GM12878 (cell line): ENCODE measurements around the gene TAPBPL. TPM values are rescaled to one million over a fixed set of nuclear protein-coding genes. Genes with fewer than 3 reads are reported as not detected.

ENCODE experiments used
- ATAC-seq: fragments of 200-7000 bp; cut with Tn5 transposase; 3 replicates; pipeline ENCODE4 v1.9.1; 2020; ENCODE audit warnings: mild to moderate bottlenecking, moderate library complexity
- BruUV-seq: library from RNA; stranded (reverse); fragments of 400-500 nt; replicated peaks from 2 replicates; lab custom pipeline; 2021; lab: Mats Ljungman, UMichigan
- CTCF ChIA-PET: fragments of 300-600 bp; sonication (Branson Sonifier 250); formaldehyde crosslinking; extraction: SDS; loops from one replicate; lab custom pipeline; 2021; ENCODE audit warnings: inconsistent platforms; lab: Yijun Ruan, JAX
- POLR2A ChIA-PET: fragments of 350-600 bp; formaldehyde crosslinking; extraction: SDS; loops from one replicate; lab custom pipeline; 2021; ENCODE audit warnings: inconsistent platforms; lab: Charles Lee
- RAD21 ChIA-PET: fragments of 300-600 bp; sonication (Branson Sonifier 250); formaldehyde crosslinking; loops from one replicate; lab custom pipeline; 2023; ENCODE audit warnings: antibody characterized with exemption; ENCODE audit not compliant: unreplicated experiment; lab: Charles Lee
- SMC1A ChIA-PET: fragments of 300-600 bp; sonication (Branson Sonifier 250); formaldehyde crosslinking; loops from one replicate; lab custom pipeline; 2023; ENCODE audit not compliant: unreplicated experiment, uncharacterized antibody; lab: Charles Lee
- DNase-seq: peaks from one replicate; pipeline ENCODE4 v3.0.0-alpha.2; 2011; ENCODE audit warnings: low read depth, low spot score
- FAIRE-seq: peaks from 3 replicates; lab custom pipeline; 2011; peaks lifted over from hg19 to GRCh38; lab: Jason Lieb, UNC
- H2AFZ ChIP-seq: 2 replicates; pipeline ENCODE4 v1.6.0; 2011; ENCODE audit warnings: low read depth, low read length, control low read depth; ENCODE audit not compliant: control insufficient read depth
- H3K27ac ChIP-seq: 2 replicates; pipeline ENCODE4 v1.5.1; 2011; ENCODE audit warnings: control low read depth; ENCODE audit not compliant: control insufficient read depth, insufficient read depth
- H3K27me3 ChIP-seq, 2 experiments: replicated peaks in 1 of 2; 2 replicates each; pipeline versions ENCODE4 v1.6.0 to v1.6.1; 2011; ENCODE audit warnings: low read length in 1 of 2; ENCODE audit not compliant: control insufficient read depth in 2 of 2, insufficient read depth in 2 of 2
- H3K36me3 ChIP-seq, 2 experiments: 2 replicates each; pipeline ENCODE4 v1.5.1; 2011; ENCODE audit warnings: low read length in 1 of 2; ENCODE audit not compliant: control insufficient read depth in 2 of 2, insufficient read depth in 2 of 2
- H3K4me1 ChIP-seq: 2 replicates; pipeline ENCODE4 v1.6.1; 2011; ENCODE audit warnings: mild to moderate bottlenecking, low read length, moderate library complexity, mixed read lengths; ENCODE audit not compliant: control insufficient read depth, insufficient read depth
- H3K4me2 ChIP-seq: 2 replicates; pipeline ENCODE4 v1.6.0; 2011; ENCODE audit warnings: control low read depth; ENCODE audit not compliant: control insufficient read depth, insufficient read depth
- H3K4me3 ChIP-seq: fragments of 200-600 bp; sonication (generic); 2 replicates; pipeline ENCODE4 v1.5.1; 2016
- H3K79me2 ChIP-seq: 2 replicates; pipeline ENCODE4 v1.6.0; 2011; ENCODE audit warnings: low read length; ENCODE audit not compliant: control insufficient read depth, insufficient read depth
- H3K9ac ChIP-seq: 2 replicates; pipeline ENCODE4 v1.8.0; 2011; ENCODE audit warnings: low read length, control low read depth, mixed read lengths; ENCODE audit not compliant: control insufficient read depth, insufficient read depth
- H3K9me3 ChIP-seq: replicated peaks from 3 replicates; pipeline ENCODE4 v1.5.1; 2011; ENCODE audit warnings: mild to moderate bottlenecking, low read length; ENCODE audit not compliant: control insufficient read depth, insufficient read depth
- H4K20me1 ChIP-seq: 2 replicates; pipeline ENCODE4 v1.6.0; 2011; ENCODE audit not compliant: control insufficient read depth, insufficient read depth
- ATF3 ChIP-seq: IDR thresholded peaks from 2 replicates; pipeline ENCODE4 v1.6.1; 2011; ENCODE audit warnings: low read depth, mild to moderate bottlenecking, low read length, moderate library complexity, borderline replicate concordance; ENCODE audit errors: extremely low read depth
- BCL11A ChIP-seq: IDR thresholded peaks from 2 replicates; pipeline ENCODE4 v1.6.1; 2011; ENCODE audit warnings: low read depth, low read length
- IRF4 ChIP-seq: IDR thresholded peaks from 2 replicates; pipeline ENCODE4 v1.6.1; 2011; ENCODE audit warnings: low read depth, low read length
- MEF2B ChIP-seq: fragments of 450-650 bp; IDR thresholded peaks from 2 replicates; pipeline ENCODE4 v1.6.1; 2018; ENCODE audit warnings: mild to moderate bottlenecking, moderate library complexity; ENCODE audit not compliant: partially characterized antibody, poor library complexity, severe bottlenecking
- MXI1 ChIP-seq: fragments of 150-350 bp; IDR thresholded peaks from 2 replicates; pipeline ENCODE4 v1.6.1; 2011; ENCODE audit warnings: low read depth, mild to moderate bottlenecking, inconsistent platforms, low read length, improper control_type of control experiment
- PAX5 ChIP-seq: IDR thresholded peaks from 2 replicates; pipeline ENCODE4 v1.6.1; 2011; ENCODE audit warnings: low read depth, low read length, borderline replicate concordance
- POLR2A ChIP-seq: IDR thresholded peaks from 2 replicates; pipeline ENCODE4 v1.6.1; 2011; ENCODE audit warnings: low read depth, mild to moderate bottlenecking, low read length
- RUNX3 ChIP-seq: IDR thresholded peaks from 2 replicates; pipeline ENCODE4 v1.6.1; 2012; ENCODE audit warnings: low read length, inconsistent platforms
- TAF1 ChIP-seq: IDR thresholded peaks from 2 replicates; pipeline ENCODE4 v1.6.1; 2011; ENCODE audit warnings: mild to moderate bottlenecking, low read depth, low read length, borderline replicate concordance
- TCF3 ChIP-seq: IDR thresholded peaks from 2 replicates; pipeline ENCODE4 v1.6.1; 2012; ENCODE audit warnings: low read depth, mild to moderate bottlenecking, low read length, borderline replicate concordance; ENCODE audit not compliant: insufficient read depth
- ZBTB33 ChIP-seq: fragments of 450-650 bp; IDR thresholded peaks from 2 replicates; pipeline ENCODE4 v1.6.1; 2017; ENCODE audit warnings: mild to moderate bottlenecking
- WGBS: methylation state at CpG from one replicate; pipeline ENCODE4 v1.1.6; 2016; ENCODE audit warnings: low lambda C conversion rate; ENCODE audit not compliant: insufficient replicate concordance, insufficient coverage; ENCODE audit errors: missing lambda C conversion rate; 5-methylcytosine and 5-hydroxymethylcytosine counted together
- in situ Hi-C: fragments of 300-500 bp; cut with MboI; formaldehyde crosslinking; loops from 9 replicates; pipeline ENCODE4 v1.14.3; 2018; ENCODE audit warnings: mixed read lengths
- intact Hi-C: fragments of 100-400 bp; cut with micrococcal nuclease; formaldehyde crosslinking; loops from one replicate; pipeline ENCODE4 v1.14.2; 2022; ENCODE audit not compliant: unreplicated experiment
- polyA plus RNA-seq, 11 experiments: library from polyadenylated mRNA; depleted of rRNA in 4 of 11; unstranded in 6 of 11; stranded (reverse) in 5 of 11; fragments of >200 nt; fragmentation: Nextera tagmentation in 4 of 11; fragmentation: Illumina TruSeq in 1 of 11; extraction: Ambion mirVana in 4 of 11; extraction: Trizol in 1 of 11; gene quantifications; 1 replicate in 1 of 11; 2 replicates in 10 of 11; pipeline versions ENCODE4 v1.2.1 to v1.2.3, GENCODE V29; 2011 to 2016; ENCODE audit warnings: inconsistent platforms in 2 of 11, missing spikeins in 2 of 11, low read depth in 1 of 11
- total RNA-seq, 4 experiments: library from RNA; depleted of rRNA in 3 of 4; stranded (reverse); fragments of >200 nt in 3 of 4; fragmentation: Illumina TruSeq in 1 of 4; extraction: Trizol in 1 of 4; gene quantifications; 2 replicates each; pipeline versions ENCODE4 v1.2.1 to v1.2.3, GENCODE V29; 2013 to 2021
- TF ChIP-seq, protein P1 (sequence below), 3 experiments: IDR thresholded peaks in 2 of 3; conservative IDR thresholded peaks in 1 of 3; 2 replicates each; pipeline ENCODE4 v1.5.1; 2011; ENCODE audit warnings: low read depth in 3 of 3, low read length in 3 of 3, mild to moderate bottlenecking in 3 of 3, control low read depth in 2 of 3, moderate library complexity in 2 of 3, inconsistent platforms in 1 of 3, mixed read lengths in 1 of 3; ENCODE audit not compliant: control insufficient read depth in 2 of 3, insufficient read depth in 1 of 3; ENCODE audit errors: extremely low read depth in 1 of 3

TAPBPL gene
- total and polyA plus RNA-seq, 10 of the 15 experiments (the other 5 are each of a cell fraction or from before 2014, with no cell fraction given), result 12.4 to 45.0 (median 29.9) TPM

DNA sequence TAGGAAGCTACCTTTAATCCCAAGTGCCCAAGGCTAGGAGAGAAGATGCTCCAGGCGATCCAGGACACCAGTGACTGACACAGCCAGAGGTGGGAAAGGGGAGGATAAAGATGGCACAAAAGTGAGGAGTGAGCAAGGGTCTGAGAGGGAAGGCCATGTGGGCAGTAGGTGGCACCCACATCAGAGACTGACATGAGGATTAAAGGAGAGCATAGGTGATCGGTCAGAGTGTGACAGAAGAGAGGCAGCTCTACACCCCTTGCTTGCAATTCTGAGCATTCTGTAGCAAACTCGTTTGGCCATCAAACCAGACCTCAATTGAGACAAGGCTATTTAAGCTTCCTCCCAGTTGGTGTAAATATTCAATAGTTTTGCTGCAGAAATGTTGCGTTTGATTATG is 7.8 kb upstream of the TAPBPL start (continued):
- TF ChIP-seq, protein P1, sequence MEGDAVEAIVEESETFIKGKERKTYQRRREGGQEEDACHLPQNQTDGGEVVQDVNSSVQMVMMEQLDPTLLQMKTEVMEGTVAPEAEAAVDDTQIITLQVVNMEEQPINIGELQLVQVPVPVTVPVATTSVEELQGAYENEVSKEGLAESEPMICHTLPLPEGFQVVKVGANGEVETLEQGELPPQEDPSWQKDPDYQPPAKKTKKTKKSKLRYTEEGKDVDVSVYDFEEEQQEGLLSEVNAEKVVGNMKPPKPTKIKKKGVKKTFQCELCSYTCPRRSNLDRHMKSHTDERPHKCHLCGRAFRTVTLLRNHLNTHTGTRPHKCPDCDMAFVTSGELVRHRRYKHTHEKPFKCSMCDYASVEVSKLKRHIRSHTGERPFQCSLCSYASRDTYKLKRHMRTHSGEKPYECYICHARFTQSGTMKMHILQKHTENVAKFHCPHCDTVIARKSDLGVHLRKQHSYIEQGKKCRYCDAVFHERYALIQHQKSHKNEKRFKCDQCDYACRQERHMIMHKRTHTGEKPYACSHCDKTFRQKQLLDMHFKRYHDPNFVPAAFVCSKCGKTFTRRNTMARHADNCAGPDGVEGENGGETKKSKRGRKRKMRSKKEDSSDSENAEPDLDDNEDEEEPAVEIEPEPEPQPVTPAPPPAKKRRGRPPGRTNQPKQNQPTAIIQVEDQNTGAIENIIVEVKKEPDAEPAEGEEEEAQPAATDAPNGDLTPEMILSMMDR (IDR thresholded peaks at IDR 0.05 in 2 of 3, conservative IDR thresholded peaks at IDR 0.05 in 1 of 3; ENCODE audit: control insufficient read depth in 2 of 3, extremely low read depth in 1 of 3, insufficient read depth in 1 of 3, low read depth in 3 of 3, low read length in 3 of 3), result no peak

DNA sequence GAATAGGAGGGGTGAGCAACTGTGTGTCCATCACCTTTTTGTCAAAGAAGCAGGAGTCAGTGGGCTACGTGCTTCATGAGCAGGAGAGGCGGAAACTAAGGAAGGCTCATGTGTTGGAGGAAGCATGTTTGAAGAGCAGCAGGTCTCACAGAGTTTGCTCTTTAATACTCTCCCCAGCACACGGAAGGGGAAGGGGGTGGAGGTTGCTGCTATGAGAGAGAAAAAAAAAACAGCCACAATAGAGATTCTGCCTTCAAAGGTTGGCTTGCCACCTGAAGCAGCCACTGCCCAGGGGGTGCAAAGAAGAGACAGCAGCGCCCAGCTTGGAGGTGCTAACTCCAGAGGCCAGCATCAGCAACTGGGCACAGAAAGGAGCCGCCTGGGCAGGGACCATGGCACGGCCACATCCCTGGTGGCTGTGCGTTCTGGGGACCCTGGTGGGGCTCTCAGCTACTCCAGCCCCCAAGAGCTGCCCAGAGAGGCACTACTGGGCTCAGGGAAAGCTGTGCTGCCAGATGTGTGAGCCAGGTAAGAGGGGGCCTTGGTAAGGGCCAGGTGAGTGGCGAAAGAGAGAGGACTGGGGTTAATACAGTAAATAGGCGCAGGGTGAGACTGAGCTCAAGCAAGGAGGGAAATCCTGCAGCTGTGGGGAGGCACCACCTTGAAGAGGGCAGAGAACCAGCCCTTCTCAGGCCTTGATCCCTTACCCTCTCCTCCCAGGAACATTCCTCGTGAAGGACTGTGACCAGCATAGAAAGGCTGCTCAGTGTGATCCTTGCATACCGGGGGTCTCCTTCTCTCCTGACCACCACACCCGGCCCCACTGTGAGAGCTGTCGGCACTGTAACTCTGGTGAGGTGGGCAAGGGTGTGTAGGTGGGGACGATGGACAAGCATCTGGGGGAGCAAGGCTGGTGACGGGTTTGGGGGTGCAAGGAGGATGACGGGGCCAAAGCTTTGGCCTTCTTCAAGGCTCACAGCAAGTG is 6.8 kb upstream of the TAPBPL start, which contains the start of gene CD27:
CD27 (plus strand) TSS at position 252 of the 985 bp plus-strand sequence; CDS start at position 393, 141 bp downstream.
- H3K27ac ChIP-seq, result peak within 1 kb of the TSS; percentile 99
- H3K9ac ChIP-seq, result peak within 1 kb of the TSS; percentile 84
- DNase-seq, result no peak
- WGBS, result 0% methylated on average over 16 of the region's 16 CpGs
- no peaks in the 10 kb centered on the region for H4K20me1 ChIP-seq
- H3K79me2 ChIP-seq, result peaks cover 62% of the 10 kb centered on the region
- intact Hi-C loops (no loop called here), in situ Hi-C loops (no loop called here)
- H3K27me3 ChIP-seq, result no peaks in the 10 kb centered on the region
- 0 out of 4 replicates have a peak, but pooled peaks cover 0 to 4% of the 10 kb centered on the region in 2 experiments for H3K36me3 ChIP-seq
- ATAC-seq, result peak; percentile 20
- H3K4me2 ChIP-seq, result peak within 1 kb of the TSS; percentile 99
- H2AFZ ChIP-seq, result no peak within 1 kb of the TSS
- ChIA-PET POLR2A (interaction anchor here (0.5 to 17.5 kb wide), 12 partner anchors 7 to 191 kb away, joined by 3 to 384 read pairs (median 15); partner anchors contain the start of genes LPAR5, MRPL51, TAPBPL and VAMP1), CTCF (interaction anchor here (1.0 to 7.2 kb wide), 11 partner anchors 7 to 119 kb away, joined by 4 to 79 read pairs (median 13); partner anchors contain the start of gene TAPBPL), SMC1A (interaction anchor here (1.1 to 9.8 kb wide), 10 partner anchors 7 to 406 kb away, joined by 3 to 168 read pairs (median 22); partner anchors contain the start of genes CDCA3, TAPBPL and USP5), RAD21 (interaction anchor here (0.6 to 17.1 kb wide), 9 partner anchors 7 to 190 kb away, joined by 3 to 319 read pairs (median 5); partner anchors contain the start of genes LPAR5 and TAPBPL)
- no peaks in the 10 kb centered on the region for H3K9me3 ChIP-seq
- FAIRE-seq, result no peak
- peak within 1 kb of the TSS; percentile 86 for H3K4me3 ChIP-seq
- peaks cover 48% of the 10 kb centered on the region for H3K4me1 ChIP-seq
- BruUV-seq, result TSS peak; percentile 88
- TF ChIP-seq POLR2A (peak; percentile 56), RUNX3 (no peak), TCF3 (0 out of 2 replicates have a peak, but pooled peaks have one; percentile 41), MXI1 (peak; percentile 34), MEF2B (no peak), ZBTB33 (no peak), PAX5 (no peak), ATF3 (no peak), TAF1 (peak; percentile 49; the same call in 1 of the 2 replicates), IRF4 (no peak), BCL11A (no peak)
- TF ChIP-seq, protein P1 (IDR thresholded peaks at IDR 0.05 in 2 of 3, conservative IDR thresholded peaks at IDR 0.05 in 1 of 3; ENCODE audit: control insufficient read depth in 2 of 3, extremely low read depth in 1 of 3, insufficient read depth in 1 of 3, low read depth in 3 of 3, low read length in 3 of 3), result no peak
